HG03097 (cell line): ENCODE results near the gene SRPX2.

Experiments used
- ATAC-seq: cut with Tn5 transposase; IDR thresholded peaks from one replicate; pipeline ENCODE4 v1.9.1; 2021; ENCODE audit not compliant: unreplicated experiment, low FRiP score

Gene SRPX2, protein sequence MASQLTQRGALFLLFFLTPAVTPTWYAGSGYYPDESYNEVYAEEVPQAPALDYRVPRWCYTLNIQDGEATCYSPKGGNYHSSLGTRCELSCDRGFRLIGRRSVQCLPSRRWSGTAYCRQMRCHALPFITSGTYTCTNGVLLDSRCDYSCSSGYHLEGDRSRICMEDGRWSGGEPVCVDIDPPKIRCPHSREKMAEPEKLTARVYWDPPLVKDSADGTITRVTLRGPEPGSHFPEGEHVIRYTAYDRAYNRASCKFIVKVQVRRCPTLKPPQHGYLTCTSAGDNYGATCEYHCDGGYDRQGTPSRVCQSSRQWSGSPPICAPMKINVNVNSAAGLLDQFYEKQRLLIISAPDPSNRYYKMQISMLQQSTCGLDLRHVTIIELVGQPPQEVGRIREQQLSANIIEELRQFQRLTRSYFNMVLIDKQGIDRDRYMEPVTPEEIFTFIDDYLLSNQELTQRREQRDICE

DNA sequence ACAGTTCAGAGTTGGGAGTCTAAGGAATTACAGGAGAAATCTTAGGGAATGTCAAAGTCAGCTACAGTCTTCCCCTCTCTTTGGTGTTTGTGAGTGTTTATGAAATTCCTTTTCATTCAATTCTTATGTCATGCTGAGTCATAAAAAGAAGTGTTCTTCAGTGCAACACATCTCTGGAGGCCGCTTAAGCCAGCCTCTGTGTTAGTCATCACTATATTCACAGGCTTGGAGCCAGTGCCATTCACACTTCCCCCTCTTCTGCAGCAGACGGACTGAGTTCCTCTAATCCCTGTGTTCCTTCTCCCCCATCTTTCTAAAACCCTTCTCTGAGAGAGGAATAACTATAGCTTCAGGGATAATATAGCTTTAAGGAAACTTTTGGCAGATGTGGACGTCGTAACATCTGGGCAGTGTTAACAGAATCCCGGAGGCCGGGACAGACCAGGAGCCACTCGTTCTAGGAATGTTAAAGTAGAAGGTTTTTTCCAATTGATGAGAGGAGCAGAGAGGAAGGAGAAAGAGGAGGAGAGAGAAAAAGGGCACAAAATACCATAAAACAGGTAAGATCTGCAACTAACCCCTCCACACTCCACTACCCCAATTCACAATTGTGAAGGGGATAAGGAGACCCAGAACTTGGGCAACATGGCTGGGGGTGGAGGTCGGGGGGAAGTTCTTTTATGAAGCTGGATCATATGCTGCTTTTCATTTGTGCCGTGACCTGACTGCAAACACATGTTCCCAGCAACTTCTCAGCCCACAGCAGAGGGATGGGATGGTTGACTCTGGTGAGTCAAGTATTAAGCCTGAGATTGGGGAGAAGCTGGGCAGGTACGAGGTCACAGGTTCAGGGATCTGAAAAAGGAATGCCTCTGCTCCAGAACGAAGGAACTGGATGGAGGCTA is at the start of gene SRPX2:
TSS of gene SRPX2 (plus strand) at position 244 of the 905 bp plus-strand sequence. CDS start 2,124 bp downstream, outside the sequence.
- no peak for ATAC-seq

DNA sequence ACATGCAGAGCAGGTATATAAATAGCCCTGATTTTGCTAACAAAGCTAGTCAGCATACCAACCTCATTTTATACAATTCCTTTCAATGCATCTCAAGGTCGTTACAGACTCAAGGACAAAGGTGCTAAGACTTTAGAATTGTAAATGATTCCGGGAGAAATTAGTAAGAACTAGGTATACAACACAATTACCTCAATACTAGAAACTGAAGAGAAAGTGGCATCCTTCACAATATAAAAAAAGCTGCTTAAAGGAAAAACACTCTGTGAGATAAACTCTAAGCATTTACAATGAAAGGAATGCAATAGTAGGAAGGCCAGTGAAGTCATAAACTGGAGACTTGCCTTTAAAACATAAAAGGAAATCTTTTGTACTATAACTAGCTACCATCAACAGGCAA is 47.4 kb upstream of the SRPX2 start:
- no peak for ATAC-seq

DNA sequence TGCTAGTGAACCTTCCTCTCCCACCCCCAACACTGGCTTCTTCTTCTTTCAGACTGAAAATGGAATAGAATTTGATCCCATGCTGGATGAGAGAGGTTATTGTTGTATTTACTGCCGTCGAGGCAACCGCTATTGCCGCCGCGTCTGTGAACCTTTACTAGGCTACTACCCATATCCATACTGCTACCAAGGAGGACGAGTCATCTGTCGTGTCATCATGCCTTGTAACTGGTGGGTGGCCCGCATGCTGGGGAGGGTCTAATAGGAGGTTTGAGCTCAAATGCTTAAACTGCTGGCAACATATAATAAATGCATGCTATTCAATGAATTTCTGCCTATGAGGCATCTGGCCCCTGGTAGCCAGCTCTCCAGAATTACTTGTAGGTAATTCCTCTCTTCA is 44.5 kb upstream of the SRPX2 start:
- ATAC-seq, result no peak

DNA sequence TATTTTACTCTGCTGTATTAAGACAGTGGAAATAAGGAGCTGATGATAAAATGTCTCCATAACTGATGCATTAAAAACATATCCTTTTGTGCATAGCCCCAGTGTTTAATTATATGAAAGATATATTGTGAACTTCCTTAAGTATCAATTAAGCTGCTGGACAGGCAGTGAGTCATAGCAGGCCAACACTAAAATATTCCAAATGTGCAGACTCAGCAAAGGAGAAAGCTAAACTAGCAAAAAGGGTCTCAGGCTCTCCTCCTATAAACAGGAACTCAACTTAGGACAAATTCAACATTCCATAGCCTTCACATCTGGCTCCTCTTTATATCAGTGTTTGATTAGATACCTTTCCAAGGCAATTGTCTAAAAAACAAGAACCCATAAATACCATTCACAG is 43.7 kb upstream of the SRPX2 start:
- no peak for ATAC-seq

DNA sequence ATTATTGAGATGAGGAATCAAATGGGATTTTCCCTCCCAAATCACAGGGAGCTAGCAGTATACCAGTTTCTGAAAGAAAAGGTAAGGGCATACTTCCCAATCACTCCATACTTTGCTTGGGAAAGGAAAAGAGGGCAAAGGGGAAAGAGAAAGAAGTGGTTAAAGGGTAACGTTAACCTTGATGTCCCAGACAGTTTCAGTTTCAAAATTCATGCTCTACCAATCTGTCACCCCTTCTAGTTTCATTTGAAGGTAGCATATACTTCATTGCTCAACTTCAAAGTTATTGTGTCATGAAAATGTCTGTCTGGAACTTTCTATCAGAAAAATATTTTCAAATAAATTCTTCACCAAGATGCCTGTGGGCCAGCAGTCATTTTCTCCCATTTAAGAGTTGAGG is 43.2 kb upstream of the SRPX2 start:
- ATAC-seq, result peak; percentile 99

DNA sequence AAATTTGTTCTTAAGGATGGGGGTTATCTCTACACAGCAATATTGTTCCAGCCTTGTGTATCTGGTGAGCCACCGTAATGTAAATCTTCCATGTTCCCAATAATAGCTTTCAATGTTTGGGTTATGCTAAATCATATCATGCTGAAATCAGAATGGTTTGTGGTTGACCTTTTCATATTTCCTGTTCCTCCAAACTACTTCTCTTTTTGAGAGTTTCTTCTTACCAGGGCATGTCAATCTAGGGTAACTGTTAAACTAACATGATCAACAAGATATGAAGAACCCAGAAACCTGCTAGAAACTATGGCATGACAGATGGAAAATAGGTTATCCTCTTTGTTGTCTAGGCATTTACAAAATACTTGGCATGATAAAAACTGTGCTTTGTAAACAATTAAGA is 37.2 kb upstream of the SRPX2 start:
- ATAC-seq, result no peak

DNA sequence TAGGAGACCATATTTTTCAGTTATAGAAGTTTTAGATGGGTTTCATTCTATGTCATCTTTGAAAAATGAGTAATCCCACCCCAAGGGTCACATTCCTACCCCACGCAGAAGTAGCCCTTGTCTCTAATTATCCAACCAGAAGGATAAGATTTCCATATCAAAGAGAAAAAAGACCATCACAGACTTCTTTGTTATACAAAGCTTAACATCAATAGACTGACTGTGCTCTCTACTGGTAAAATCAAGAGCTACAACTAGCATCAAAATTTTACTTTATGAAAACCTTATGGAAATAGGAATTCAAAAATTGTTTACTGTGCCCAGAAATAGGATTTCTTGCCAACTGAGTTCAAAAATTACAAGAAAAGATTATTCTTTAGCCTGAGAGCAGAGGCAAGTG is 34.4 kb upstream of the SRPX2 start:
- no peak for ATAC-seq

DNA sequence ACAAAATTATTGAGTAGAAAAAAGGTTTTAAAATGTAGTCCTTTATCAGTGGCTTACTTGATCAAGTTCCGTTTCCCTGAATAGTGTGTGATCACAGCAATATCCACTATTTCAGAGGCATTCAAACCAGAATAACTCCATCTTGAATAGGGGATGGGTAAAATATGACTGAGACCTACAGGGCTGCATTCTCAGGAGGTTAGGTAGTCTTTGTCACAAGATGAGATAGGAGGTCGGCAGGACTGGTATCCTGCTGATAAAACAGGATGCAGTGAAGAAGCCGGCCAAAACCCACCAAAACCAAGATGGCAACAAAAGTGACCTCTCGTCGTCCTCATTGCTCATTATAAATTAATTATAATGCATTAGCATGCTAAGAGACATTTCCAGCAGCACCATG is 32.0 kb upstream of the SRPX2 start:
- no peak for ATAC-seq

DNA sequence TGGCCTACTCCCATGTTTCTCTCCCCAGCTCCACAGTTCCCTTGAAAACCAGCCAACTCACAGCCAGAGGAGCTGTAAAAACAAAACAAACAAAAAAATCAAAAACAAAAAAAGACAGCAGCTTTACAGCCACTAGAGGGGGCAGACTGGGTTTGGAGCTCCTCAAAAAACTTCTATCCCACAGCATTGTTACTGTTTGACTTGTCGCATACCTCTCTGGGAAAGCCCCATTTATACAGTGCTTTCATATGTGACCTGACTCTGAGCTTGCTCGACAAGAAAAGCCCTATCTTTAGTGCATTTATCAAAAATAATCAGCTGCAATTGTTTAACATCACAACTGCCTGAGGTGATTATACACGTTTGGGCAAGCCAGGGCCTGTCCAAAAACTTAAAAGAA is 29.0 kb upstream of the SRPX2 start:
- ATAC-seq, result peak; percentile 98

DNA sequence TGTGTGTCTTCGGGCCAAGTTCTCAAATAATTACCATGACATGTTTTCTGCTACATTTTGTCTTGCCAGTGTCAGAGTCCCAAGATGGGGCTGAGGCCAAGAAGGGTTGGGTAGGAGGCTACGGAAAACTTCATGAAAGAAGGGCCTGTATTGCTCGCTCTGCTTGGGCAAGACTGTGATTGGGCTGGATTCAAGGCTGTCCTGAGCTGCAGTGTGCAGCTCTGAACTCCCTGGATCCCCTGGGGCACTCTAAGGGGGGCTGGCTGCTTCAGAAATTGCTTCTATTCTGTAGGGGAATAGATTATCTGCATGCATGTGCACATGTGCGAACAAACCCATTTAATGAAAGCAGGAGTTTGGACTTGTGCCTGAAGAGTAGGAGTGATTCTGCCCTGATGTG is 21.0 kb upstream of the SRPX2 start:
- ATAC-seq, result no peak

DNA sequence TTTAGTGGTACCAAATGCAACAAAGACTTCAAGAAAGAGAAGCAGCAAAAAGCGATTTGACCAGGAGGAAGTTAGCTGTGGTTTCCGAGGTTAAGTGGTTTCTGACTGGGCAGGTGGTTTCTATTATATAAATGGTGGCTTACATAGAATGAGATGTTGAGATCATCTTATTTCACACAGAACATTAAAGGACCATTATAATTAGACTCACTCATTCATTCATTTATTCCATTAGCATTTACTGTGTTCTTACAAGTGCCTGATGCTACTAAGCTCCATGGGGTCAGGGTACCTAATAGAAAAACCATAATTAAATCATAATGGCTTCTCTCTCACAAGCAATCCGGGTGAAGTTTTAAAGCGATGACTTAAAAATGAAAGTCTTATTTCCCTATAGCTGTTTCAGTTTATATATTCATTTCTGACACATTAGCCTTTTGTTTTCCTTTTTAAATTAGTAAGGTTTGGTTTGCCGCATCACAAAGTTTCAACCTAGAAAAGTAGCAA is 18.0 kb upstream of the SRPX2 start:
- ATAC-seq, result peak; percentile 94

DNA sequence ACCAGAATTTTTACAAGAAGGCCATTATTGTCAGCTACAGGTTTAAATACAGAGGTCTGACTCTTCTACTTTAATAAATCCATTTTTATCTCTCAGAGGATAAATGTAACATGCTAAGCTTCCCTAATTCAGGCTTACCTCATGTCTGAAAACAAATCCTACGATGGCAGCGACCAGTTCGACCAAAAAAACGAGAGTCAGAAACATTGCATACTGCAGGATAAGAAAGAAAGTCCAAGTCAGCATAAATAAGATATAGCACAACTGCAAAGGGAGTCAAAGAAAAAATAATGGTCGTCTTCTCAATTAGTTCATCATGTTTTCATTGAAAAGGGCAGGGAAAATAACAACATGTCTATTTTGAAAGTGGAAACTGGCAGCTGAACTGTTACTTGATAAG is 9.0 kb upstream of the SRPX2 start:
- ATAC-seq, result no peak

DNA sequence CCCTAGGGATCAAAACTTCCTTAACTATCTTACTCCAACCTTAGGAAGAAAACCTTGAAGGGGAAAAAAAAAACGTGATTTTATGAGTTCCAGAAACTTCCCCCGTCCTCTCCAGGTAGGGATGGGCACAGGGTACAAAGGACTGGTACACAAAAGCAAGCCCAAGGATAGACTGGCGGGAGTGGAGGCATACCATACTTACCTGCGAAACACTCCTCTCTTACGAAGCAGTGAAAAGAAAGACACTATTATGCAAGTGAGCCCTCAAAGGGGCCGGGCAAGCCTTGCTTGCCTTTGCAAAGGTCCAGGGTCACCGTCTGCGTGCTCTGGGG is 8.0 kb upstream of the SRPX2 start:
- no peak for ATAC-seq

DNA sequence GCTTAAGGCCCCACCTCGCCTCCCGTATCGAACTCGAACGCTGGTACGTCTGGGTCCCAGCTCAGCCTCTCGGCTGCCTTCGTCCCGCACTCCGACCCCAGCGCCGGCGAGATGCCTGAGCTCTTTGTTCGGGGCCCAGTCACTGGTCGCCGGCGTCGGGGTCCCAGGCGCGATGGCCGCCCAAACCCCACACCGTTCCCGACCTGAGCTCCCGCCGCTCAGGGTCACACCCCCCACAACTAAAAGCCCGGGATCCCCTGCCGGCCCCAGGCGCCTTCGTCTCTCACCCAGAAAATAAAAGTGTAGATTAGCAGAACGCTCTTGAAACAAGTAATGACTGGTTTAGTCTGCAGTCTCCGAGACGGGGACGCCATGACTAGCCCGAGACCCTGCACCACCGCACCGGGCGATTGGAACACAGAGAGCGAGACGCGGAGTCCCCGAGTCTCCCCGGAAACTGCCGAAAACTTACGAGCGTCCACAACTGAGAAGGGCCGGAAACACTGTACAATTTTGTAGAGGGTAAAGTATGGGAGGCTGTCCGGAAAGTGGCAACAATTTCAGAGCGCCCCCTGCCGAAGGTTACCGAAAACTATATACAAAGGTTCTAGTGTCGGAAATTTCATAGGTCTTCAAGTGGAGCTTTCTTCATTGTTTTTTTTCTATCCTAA is 7.5 kb upstream of the SRPX2 start, which contains the start of gene TSPAN6:
TSS of gene TSPAN6 (minus strand) at position 486 of the 671 bp plus-strand sequence. CDS start at position 374, 112 bp downstream.
- peak; percentile 96 for ATAC-seq

DNA sequence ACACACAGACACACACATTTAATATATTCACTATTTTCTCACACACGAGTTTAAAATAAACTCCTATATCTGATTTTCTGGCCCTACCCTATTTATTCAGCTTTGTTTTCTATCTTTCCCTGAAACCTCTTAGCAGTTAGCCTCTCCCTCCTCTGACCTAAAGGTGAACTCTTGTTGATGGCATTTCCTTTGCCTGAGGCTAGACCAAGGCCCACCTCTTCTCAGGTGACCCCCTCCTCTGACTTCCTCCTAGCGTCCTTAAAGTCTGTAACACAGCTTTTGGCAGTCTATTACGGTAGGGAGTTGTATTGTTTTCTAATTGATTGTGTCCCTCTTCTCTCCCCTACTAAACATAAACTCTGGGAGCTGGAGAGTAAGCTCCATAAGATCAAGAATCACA is 1.7 kb upstream of the SRPX2 start:
- ATAC-seq, result no peak

DNA sequence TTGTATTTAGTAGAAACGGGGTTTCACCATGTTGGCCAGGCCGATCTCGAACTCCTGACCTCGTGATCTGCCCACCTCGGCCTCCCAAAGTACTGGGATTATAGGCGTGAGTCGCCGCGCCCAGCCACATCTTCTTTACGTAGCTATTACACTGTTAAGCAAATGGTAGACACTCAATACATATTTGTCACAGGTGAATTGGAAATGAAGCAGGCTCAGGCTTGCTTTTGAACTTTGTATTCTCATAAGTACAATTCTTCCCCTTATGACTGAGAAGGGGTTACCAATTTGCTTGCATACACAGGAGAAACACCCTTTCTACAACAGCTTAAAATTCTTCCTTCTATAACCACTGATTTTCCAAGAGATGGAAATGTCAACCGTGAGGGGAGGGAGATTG is 787 bp upstream of the SRPX2 start:
- no peak for ATAC-seq

DNA sequence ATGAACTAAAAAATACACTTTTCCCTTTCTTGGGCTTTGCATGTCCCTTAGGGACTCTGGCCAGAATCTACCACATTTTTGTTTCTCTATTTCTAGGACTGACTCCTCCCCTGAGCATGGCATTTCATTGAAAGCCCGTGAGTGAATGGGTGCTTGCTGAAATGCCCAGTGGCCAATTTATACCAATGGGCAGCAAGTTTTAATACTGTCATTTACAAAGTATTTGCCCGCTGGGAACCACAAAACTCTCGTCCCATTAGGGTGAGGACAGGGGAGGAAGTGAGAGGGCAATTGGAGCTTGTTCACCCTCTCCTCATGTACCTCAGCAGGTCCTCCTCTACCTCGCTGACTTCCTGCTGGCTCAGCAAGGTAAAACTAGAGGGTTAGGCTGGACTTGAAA is 1.1 kb downstream of the SRPX2 start:
- no peak for ATAC-seq

DNA sequence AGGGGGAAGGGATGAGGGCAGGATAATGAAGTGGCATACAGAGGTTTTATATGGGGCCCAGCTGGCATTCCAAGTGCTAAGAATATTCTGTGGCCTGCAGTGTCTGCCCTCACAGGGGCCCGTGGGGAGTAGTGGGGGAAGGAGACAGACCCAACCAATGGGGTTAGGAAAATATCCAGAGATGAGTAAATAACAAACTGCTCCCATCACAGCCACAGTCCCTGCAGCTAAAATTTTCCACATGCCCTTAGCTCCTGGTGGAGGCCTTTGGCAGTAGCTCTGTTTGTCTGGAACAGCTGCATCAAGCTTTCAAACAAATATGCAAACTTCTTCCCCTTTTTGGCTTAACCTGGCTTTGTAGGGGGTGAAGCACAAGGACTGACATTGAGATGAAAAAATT is 3.1 kb downstream of the SRPX2 start:
- ATAC-seq, result no peak

DNA sequence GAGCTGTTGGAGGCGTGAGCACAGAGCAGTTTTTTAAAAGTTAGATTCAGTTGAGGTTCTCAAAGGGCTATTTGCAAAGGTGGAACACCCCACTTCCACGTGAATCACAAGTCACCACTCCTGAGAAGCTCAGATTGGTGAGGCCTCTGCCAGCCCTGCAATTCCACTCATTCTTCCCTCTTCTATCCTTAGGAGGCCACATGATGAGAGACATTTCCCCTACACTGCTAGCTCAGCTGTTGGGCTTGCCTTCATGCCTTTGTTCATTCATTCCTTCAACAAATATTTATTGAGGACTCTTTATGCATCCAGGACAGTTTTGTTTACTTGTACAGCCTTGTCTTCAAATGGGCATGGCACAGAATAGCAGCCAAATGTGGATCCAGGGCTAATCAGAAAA is 3.7 kb downstream of the SRPX2 start:
- no peak for ATAC-seq

DNA sequence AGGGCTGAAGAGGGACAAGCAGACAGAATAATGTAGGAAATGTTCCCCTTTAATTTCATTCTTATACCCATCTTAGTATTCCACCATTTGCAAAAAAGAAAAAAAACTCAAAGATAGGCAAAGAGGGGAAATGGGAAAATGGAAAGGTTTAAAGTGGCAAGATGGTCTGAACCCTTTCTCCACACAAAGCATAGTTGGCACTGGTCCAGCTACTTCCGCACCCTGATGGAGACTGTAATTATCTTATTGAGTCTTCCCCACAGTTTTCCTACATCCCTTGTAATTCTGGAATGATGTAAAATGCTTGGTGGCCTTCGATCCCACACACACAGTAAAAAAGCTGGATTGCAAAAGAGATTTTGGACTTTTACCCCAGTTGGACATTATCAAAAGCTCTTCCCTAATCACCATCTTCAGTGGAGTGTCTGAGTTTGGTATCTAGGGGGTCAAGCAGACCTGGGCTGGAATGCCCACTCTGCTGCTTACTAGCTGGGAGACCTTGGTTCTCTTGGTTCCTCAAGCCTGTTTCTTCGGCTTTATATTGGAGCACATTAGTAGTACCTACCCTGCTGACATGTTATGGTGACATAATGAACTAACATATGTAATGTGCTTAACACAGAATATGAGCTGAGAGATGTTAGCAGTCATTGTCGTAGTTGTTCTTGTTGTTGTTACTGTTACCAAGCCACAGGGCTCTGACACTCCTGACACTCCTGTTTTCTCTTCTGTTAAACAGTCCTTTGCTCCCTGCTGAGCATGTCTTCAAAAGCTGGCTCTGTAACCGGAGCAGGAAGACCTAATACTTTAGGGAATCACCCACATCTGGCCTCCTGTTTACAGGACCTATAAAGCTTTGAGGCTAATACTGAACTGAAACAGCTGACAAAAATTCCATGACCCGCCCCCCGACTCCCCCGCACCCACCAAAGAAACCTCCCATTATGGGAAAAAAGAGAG is 4.7 kb downstream of the SRPX2 start:
- ATAC-seq, result no peak
